Loucy (cell line): ENCODE data around the gene CRAMP1.

ENCODE experiments used
- EZH2phosphoT487 ChIP-seq: fragments of 200-600 bp; IDR thresholded peaks from 2 replicates; pipeline ENCODE4 v1.6.1; 2018; ENCODE audit warnings: antibody characterized with exemption, mild to moderate bottlenecking, moderate library complexity, borderline replicate concordance
- TF ChIP-seq, protein P1 (sequence below): fragments of 200-600 bp; sonication (generic); conservative IDR thresholded peaks from 2 replicates; pipeline ENCODE4 v1.5.1; 2014; ENCODE audit warnings: mild to moderate bottlenecking, antibody characterized with exemption, low read length

DNA sequence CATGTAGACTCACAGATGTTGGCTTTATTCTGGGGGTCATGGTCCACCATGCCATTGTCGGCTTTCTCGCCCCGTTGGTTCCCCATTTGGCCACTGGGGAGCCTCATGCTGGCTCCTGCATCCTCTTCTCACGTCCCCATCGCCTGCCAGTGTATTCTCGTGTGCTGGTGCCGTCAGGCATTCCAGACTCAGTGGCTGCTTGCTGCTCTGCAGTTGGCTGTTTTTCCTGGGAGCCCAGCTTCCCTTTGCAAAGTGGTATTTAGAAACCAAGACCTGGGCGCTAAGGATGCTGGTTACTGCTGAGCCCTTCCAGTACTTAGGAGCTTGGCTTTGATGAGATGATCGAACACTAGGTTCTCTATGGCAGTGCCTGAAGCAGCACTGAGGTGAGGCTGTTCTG lies 19.1 kb downstream of the CRAMP1 start:
- TF ChIP-seq, protein P1, sequence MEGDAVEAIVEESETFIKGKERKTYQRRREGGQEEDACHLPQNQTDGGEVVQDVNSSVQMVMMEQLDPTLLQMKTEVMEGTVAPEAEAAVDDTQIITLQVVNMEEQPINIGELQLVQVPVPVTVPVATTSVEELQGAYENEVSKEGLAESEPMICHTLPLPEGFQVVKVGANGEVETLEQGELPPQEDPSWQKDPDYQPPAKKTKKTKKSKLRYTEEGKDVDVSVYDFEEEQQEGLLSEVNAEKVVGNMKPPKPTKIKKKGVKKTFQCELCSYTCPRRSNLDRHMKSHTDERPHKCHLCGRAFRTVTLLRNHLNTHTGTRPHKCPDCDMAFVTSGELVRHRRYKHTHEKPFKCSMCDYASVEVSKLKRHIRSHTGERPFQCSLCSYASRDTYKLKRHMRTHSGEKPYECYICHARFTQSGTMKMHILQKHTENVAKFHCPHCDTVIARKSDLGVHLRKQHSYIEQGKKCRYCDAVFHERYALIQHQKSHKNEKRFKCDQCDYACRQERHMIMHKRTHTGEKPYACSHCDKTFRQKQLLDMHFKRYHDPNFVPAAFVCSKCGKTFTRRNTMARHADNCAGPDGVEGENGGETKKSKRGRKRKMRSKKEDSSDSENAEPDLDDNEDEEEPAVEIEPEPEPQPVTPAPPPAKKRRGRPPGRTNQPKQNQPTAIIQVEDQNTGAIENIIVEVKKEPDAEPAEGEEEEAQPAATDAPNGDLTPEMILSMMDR = no peak
- no peak for TF ChIP-seq EZH2phosphoT487
